Mononuclear cell (primary cell): ENCODE data around the gene FABP3. TPM values are rescaled to one million over a fixed set of nuclear protein-coding genes. Genes with fewer than 3 reads are reported as not detected.
A peak's percentile ranks its signal among the peaks of the same experiment; 100 is the strongest.

Source experiments
- H3K27me3 ChIP-seq: 2 replicates; pipeline ENCODE4 v1.6.0; 2011; ENCODE audit warnings: low read length, control low read depth; ENCODE audit not compliant: insufficient read depth
- H3K4me1 ChIP-seq: 2 replicates; pipeline ENCODE4 v1.5.1; 2011; ENCODE audit warnings: mild to moderate bottlenecking, low read length, control low read depth; ENCODE audit not compliant: insufficient read depth
- H3K4me3 ChIP-seq: 2 replicates; pipeline ENCODE4 v1.5.1; 2011; ENCODE audit warnings: mild to moderate bottlenecking, low read length, moderate library complexity
- H3K9me3 ChIP-seq: 2 replicates; pipeline ENCODE4 v1.5.1; 2011; ENCODE audit warnings: low read depth, mild to moderate bottlenecking, control low read depth, low read length
- total RNA-seq: library from RNA; depleted of rRNA; stranded (reverse); fragments of >200 nt; gene quantifications from one replicate; pipeline ENCODE4 v1.2.3, GENCODE V29; 2012

Gene FABP3
- total RNA-seq, 1 donor = not detected

- peaks cover 20% of the 10 kb centered on the region for H3K27me3 ChIP-seq
These were observed 36.0 kb upstream of the FABP3 start for GRCh38 chr1:31408788-31409318.

GRCh38 chr1:31407029-31407626, 34.3 kb upstream of the FABP3 start:
- peaks cover 13% of the 10 kb centered on the region for H3K27me3 ChIP-seq
- H3K4me1 ChIP-seq = no peaks in the 10 kb centered on the region
- H3K9me3 ChIP-seq = no peaks in the 10 kb centered on the region
- no peak overlapping the region for H3K4me3 ChIP-seq

More at GRCh38 chr1:31408788-31409318, 36.0 kb upstream of the FABP3 start:
- no peaks in the 10 kb centered on the region for H3K9me3 ChIP-seq
- H3K4me3 ChIP-seq = no peak overlapping the region
- peaks cover 10% of the 10 kb centered on the region for H3K4me1 ChIP-seq

DNA sequence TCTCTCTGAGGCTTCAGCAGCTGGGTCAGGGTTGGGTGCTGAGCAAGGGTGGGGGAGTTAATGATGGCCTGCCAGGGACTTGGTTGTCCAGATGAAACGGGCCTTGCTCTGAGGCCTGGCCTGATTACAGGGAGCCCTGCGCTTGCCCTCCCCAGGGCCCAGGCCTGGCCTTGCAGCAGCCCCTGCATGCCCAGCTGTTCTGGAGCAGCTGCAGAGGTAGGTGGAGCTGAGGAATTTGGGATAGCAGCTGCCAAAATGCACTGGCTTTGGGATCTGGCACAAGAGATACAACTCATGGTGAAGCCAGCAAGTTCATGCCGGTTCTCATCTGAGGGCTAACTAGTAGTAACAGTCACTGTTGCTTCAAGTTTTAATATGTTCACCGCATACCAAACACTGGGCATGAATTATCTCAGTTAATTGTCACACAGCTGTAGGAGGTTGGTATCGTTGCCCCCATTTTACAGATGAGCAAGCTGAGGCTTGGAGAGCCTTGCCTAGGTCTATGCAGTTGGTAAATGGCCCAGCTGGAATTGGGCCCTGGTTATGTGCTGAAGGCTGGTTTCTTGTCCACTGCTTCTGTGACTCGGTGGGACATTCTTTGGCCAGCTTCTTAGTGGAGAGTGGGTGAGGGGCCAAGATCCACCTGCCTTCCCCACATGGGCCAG, 32.8 kb upstream of the FABP3 start:
- Histone ChIP-seq H3K4me3 (no peak overlapping the region), H3K27me3 (no peaks in the 10 kb centered on the region), H3K4me1 (no peaks in the 10 kb centered on the region), H3K9me3 (no peaks in the 10 kb centered on the region)

DNA sequence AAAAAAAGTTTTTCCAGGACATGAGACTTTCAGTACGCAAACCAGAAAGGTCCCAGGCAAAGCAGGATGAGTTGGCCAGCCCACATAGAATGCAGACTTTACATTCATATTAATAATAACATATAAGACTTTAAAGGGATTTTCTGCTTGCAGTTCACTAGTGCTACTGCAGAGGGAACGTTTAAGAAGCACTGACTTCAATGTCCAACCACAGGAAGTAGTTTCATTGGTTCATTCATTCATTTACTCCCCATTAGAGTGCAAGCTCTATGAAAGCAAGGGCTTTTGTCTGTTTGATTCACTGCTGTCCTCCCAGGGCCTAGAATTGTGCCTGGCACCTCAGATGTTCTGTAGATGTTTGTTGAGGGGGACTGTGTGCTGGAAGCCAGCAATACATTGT, 28.4 kb upstream of the FABP3 start:
- H3K4me3 ChIP-seq = no peak overlapping the region
- no peaks in the 10 kb centered on the region for H3K27me3 ChIP-seq
- no peaks in the 10 kb centered on the region for H3K4me1 ChIP-seq
- H3K9me3 ChIP-seq = no peaks in the 10 kb centered on the region

DNA sequence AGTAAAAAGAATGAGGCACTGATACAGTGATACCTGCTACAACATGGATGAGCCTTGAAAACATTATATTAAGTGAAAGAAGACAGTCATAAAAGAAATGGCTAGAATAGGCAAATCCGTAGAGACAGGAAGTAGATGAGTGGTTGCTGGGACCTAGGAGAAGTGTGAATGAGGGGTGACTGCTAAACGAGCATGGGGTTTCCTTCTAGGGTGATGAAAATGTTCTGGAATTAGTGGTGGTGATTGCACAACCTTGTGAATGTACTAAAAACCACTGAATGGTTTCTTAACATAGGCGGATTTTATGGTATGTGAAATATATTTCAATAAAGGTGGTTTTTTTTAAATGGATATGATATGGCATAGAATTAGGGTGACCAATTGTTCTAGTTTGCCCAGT, 27.5 kb upstream of the FABP3 start:
- H3K27me3 ChIP-seq = no peaks in the 10 kb centered on the region
- no peaks in the 10 kb centered on the region for H3K9me3 ChIP-seq
- no peak overlapping the region for H3K4me3 ChIP-seq
- no peaks in the 10 kb centered on the region for H3K4me1 ChIP-seq

GRCh38 chr1:31399976-31400375, 27.1 kb upstream of the FABP3 start:
- H3K27me3 ChIP-seq = no peaks in the 10 kb centered on the region
- H3K4me3 ChIP-seq = no peak overlapping the region
- H3K4me1 ChIP-seq = peaks cover 2% of the 10 kb centered on the region
- H3K9me3 ChIP-seq = no peaks in the 10 kb centered on the region

GRCh38 chr1:31398246-31398645, 25.4 kb upstream of the FABP3 start:
- Histone ChIP-seq H3K4me1 (peaks cover 11% of the 10 kb centered on the region), H3K4me3 (no peak overlapping the region), H3K27me3 (no peaks in the 10 kb centered on the region), H3K9me3 (no peaks in the 10 kb centered on the region)

GRCh38 chr1:31397360-31398095, 24.7 kb upstream of the FABP3 start:
- no peak overlapping the region for H3K4me3 ChIP-seq

DNA sequence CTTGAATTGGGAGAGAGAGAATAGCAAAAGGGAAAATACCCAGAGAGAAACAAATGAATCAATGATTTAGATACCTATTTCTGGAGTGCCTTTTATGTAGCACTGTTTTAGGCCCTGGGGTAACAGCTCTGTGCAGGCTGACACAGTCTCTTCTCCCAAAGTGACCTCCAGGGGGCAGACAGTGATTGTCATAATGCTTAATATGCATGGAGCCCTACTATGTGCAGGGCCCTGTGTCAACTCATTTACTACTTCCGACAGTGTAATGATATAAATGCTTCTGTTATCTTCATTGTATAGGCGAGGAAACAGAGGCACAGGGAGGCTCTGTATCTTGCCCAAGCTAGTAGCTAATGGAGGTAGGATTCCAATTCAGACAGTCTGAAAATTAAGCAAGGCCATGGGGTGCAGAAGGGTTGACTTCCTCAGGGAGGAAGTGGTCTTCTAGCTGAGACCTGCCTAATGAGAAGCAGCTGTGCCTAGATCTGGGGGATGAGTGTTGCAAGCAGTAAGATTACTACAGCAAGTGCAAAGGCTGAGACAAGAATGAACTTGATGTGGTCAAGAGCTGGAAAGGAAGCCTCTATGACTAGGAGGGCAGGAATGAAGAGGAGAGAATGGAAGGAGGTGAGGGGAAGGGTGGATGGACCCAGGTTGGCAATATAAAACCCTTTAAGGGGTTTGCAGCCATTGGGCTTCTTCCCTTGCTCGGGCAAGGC, 23.9 kb upstream of the FABP3 start:
- no peaks in the 10 kb centered on the region for H3K27me3 ChIP-seq
- no peak overlapping the region for H3K4me3 ChIP-seq
- H3K4me1 ChIP-seq = peaks cover 11% of the 10 kb centered on the region
- no peaks in the 10 kb centered on the region for H3K9me3 ChIP-seq

More at GRCh38 chr1:31397360-31398095, 24.7 kb upstream of the FABP3 start:
- Histone ChIP-seq H3K9me3 (no peaks in the 10 kb centered on the region), H3K4me1 (peaks cover 11% of the 10 kb centered on the region), H3K27me3 (no peaks in the 10 kb centered on the region)

- peaks cover 11% of the 10 kb centered on the region for H3K4me1 ChIP-seq
- no peaks in the 10 kb centered on the region for H3K9me3 ChIP-seq
- H3K4me3 ChIP-seq = peak overlapping the region; percentile 28
- H3K27me3 ChIP-seq = no peaks in the 10 kb centered on the region
These were observed 21.8 kb upstream of the FABP3 start for GRCh38 chr1:31394584-31395193.

DNA sequence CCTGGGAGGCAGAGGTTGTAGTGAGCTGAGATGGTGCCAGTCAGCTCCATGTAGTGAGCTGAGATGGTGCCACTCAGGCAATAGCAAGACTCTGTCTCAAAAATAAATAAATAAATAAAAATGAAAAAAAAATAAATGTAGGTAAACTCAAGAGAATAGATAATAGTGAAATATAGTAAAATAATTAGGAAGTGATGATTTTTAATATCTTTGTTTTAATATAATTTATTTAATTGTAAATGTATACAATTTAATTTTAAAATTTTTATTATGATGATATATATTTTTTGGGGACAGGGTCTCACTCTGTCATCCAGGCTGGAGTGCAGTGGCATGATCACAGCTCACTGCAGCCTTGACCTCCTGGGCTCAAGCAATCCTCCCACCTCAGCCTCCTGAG, 20.6 kb upstream of the FABP3 start:
- peaks cover 11% of the 10 kb centered on the region for H3K4me1 ChIP-seq
- H3K27me3 ChIP-seq = no peaks in the 10 kb centered on the region
- no peak overlapping the region for H3K4me3 ChIP-seq
- no peaks in the 10 kb centered on the region for H3K9me3 ChIP-seq

GRCh38 chr1:31390071-31390470, 17.2 kb upstream of the FABP3 start:
- Histone ChIP-seq H3K27me3 (no peaks in the 10 kb centered on the region), H3K4me1 (peaks cover 10% of the 10 kb centered on the region), H3K9me3 (no peaks in the 10 kb centered on the region), H3K4me3 (no peak overlapping the region)

GRCh38 chr1:31389616-31390015, 16.7 kb upstream of the FABP3 start:
- Histone ChIP-seq H3K9me3 (no peaks in the 10 kb centered on the region), H3K4me1 (peaks cover 6% of the 10 kb centered on the region), H3K4me3 (no peak overlapping the region), H3K27me3 (no peaks in the 10 kb centered on the region)

- Histone ChIP-seq H3K27me3 (no peaks in the 10 kb centered on the region), H3K4me1 (no peaks in the 10 kb centered on the region), H3K4me3 (no peak overlapping the region), H3K9me3 (no peaks in the 10 kb centered on the region)
These were observed 14.7 kb upstream of the FABP3 start for GRCh38 chr1:31387612-31388011.
